ENCODE results near the gene MED27. TPM values are rescaled to one million over a fixed set of nuclear protein-coding genes. Genes with fewer than 3 reads are reported as not detected.

MED27 gene
- total and polyA plus RNA-seq, 2 of the 13 experiments (the other 11 are each of a cell fraction or from before 2014, with no cell fraction given) = 16.9 to 19.0 TPM

- no peak for TF ChIP-seq FOXP1 (IDR thresholded peaks at IDR 0.05)
- peak; percentile 61; the same call in 1 of the 2 replicates for TF ChIP-seq FOXP1 (CRISPR knock-in tag; IDR thresholded peaks at IDR 0.05)
- no peak for TF ChIP-seq ZNF577 (CRISPR knock-in tag; IDR thresholded peaks at IDR 0.05; ENCODE audit: borderline replicate concordance, low read depth)
- TF ChIP-seq SP140L (CRISPR knock-in tag; IDR thresholded peaks at IDR 0.05; ENCODE audit: borderline replicate concordance) = no peak
- no peak for TF ChIP-seq DDIT3 (CRISPR knock-in tag; IDR thresholded peaks at IDR 0.05)
- TF ChIP-seq SP4 (CRISPR knock-in tag; IDR thresholded peaks at IDR 0.05) = no peak
- TF ChIP-seq ZNF17 (CRISPR knock-in tag; IDR thresholded peaks at IDR 0.05) = no peak
- peak; percentile 24; the same call in 1 of the 2 replicates for TF ChIP-seq ARID5B (CRISPR knock-in tag; IDR thresholded peaks at IDR 0.05)
- TF ChIP-seq ZNF335 (CRISPR knock-in tag; IDR thresholded peaks at IDR 0.05) = no peak
- TF ChIP-seq RFX1 (IDR thresholded peaks at IDR 0.05) = no peak
- no peak for TF ChIP-seq ZNF556 (CRISPR knock-in tag; IDR thresholded peaks at IDR 0.05; ENCODE audit: borderline replicate concordance)
- TF ChIP-seq SOX13 (IDR thresholded peaks at IDR 0.05) = no peak
- TF ChIP-seq SOX13 (CRISPR knock-in tag; conservative IDR thresholded peaks at IDR 0.05 in 1 of 2, IDR thresholded peaks at IDR 0.05 in 1 of 2) = peak in 1 of 2 experiments; percentile 83; a peak in 2 of 4 replicates
- no peak for TF ChIP-seq SPEN (CRISPR knock-in tag; IDR thresholded peaks at IDR 0.05; ENCODE audit: low read depth)
- TF ChIP-seq FOXA1 (IDR thresholded peaks at IDR 0.05) = peak; percentile 45; the same call in 1 of the 2 replicates
- TF ChIP-seq FOXA1 (CRISPR knock-in tag; IDR thresholded peaks at IDR 0.05) = no peak
- no peak for TF ChIP-seq KAT2B (IDR thresholded peaks at IDR 0.05; ENCODE audit: borderline replicate concordance, low read depth, low read length)
- no peak for TF ChIP-seq DR1 (CRISPR knock-in tag; IDR thresholded peaks at IDR 0.05)
- peak; percentile 43; the same call in 1 of the 2 replicates for TF ChIP-seq BCL6 (CRISPR knock-in tag; IDR thresholded peaks at IDR 0.05)
- TF ChIP-seq ZNF33B (CRISPR knock-in tag; IDR thresholded peaks at IDR 0.05) = no peak
- no peak for TF ChIP-seq ZNF30 (CRISPR knock-in tag; IDR thresholded peaks at IDR 0.05)
- TF ChIP-seq ZNF552 (CRISPR knock-in tag; IDR thresholded peaks at IDR 0.05; ENCODE audit: borderline replicate concordance) = no peak
- no peak for TF ChIP-seq BRF2 (CRISPR knock-in tag; IDR thresholded peaks at IDR 0.05)
- TF ChIP-seq GABPA (IDR thresholded peaks at IDR 0.05; ENCODE audit: low read depth, low read length) = no peak
- no peak for TF ChIP-seq GABPA (CRISPR knock-in tag; IDR thresholded peaks at IDR 0.05; ENCODE audit: low read depth)
Measured at GRCh38 chr9:132008855-132009812, 70.5 kb downstream of the MED27 start (continued).
